ENCODE data around the gene ARRDC4.

Gene ARRDC4

DNA sequence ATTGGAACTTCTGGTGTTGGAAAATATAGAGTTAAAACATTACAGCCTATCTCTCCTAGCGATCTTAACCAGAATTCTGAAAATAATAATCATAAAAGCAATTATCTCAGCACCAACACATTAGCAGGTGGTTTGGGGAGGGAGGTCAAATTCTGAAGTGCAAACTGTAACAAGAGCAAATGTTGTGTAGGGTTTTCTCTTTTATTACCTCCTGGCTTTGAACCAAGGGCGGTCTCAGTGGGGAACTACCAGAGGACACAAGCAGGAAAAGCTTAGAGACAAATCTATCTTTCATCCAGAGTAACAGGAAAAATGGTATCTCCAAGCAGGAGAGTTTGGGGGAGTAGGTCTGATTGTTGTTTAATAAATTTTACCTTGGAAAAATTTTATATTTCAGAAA, 5.5 kb upstream of the ARRDC4 start:
- Mint-ChIP-seq H3K4me3 (no peak overlapping the region), H3K9me3 (no peaks in the 10 kb centered on the region)

GRCh38 chr15:97955529-97955928, 5.0 kb upstream of the ARRDC4 start:
- H3K4me1 Mint-ChIP-seq (ENCODE audit: low read depth), result peaks cover 10% of the 10 kb centered on the region
- H3K36me3 Mint-ChIP-seq (ENCODE audit: low read depth), result no peaks in the 10 kb centered on the region
- no peak for DNase-seq (ENCODE audit: low spot score)
- no peak overlapping the region for H3K4me3 Mint-ChIP-seq
- H3K9me3 Mint-ChIP-seq, result no peaks in the 10 kb centered on the region
- H3K27me3 Mint-ChIP-seq (ENCODE audit: low read depth), result peaks cover 17% of the 10 kb centered on the region
- H3K27ac Mint-ChIP-seq, result no peak overlapping the region

More for the DNA sequence above, 5.5 kb upstream of the ARRDC4 start:
- H3K36me3 Mint-ChIP-seq (ENCODE audit: low read depth), result no peaks in the 10 kb centered on the region
- H3K4me1 Mint-ChIP-seq (ENCODE audit: low read depth), result peaks cover 8% of the 10 kb centered on the region
- H3K27ac Mint-ChIP-seq, result no peak overlapping the region
- DNase-seq (ENCODE audit: low spot score), result no peak
- peaks cover 13% of the 10 kb centered on the region for H3K27me3 Mint-ChIP-seq (ENCODE audit: low read depth)

DNA sequence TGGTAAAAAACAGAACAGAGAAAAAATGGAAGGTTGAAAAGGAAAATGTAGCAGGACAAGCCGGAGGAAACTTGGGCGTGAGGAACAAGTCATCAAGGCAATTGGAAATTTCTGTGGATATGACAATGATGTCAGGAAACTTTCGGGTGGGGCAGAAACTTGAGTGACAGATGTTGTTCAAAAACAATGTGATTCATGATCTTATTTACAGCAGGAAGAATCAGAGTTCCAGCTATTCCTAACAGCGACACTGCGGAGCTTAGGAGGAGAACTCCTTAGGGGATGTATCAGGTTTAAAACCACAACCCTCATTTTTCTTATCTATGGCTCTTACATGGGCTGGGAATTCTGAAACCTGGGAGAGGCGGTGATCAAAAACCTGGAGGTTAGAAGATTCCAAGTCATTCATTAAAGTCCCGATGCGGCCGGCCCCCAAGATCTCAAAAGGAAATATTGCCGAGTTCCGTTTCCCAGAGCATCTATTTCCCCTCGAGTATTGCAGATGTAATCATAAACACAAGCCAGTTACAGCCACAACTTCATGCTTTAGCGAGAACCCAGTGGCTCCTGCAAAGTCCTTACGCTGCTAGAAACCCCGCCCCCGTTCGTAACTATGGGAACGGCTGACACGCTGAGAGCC, 659 bp upstream of the ARRDC4 start:
- no peak for DNase-seq (ENCODE audit: low spot score)
- H3K27me3 Mint-ChIP-seq (ENCODE audit: low read depth), result peaks cover 37% of the 10 kb centered on the region
- H3K27ac Mint-ChIP-seq, result peak overlapping the region; percentile 55

DNA sequence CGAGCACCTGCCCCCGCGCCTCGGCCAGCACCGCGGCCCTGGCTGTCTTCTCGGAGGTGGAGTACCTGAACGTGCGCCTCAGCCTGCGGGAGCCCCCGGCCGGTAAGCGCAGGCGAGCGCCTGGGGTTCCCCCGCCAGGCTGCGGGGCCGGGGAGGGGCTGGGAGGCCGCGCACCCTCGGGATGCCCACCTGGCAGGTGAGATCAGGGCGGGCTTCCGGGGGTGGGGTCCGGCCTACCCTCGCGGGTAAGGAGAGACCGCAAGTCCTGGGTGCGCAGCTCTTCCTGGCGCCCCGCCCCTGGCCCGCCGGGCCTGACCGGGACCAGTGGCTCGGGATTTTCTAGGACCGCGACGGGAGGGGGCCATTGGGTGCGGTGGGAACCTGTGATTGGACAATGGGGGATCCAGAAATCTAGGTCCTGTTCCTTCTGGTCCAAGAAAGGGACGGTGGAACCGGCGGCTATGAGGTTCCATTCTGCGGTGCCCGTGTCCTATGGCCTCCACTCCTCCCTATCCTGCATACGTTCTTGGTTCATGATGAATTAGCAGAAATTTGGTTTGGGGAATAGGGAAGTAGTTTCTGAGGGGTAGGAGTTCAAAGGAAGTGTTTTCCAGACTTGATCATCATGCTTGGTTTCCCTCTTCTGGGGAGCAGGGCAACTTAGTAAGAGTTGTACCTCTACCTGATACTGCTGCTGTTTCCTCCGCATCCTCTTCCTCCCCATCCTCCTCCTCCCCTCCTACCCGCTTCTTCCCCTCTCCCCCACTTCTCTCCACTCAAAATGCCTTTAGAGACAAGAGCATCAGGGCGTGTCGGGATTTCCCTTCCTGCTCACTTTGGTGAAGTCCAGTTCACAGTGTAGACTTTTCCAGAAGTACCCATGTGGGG, 808 bp downstream of the ARRDC4 start:
- Mint-ChIP-seq H3K4me1 (ENCODE audit: low read depth) (peaks cover 15% of the 10 kb centered on the region), H3K4me3 (peak overlapping the region; percentile 58), H3K9me3 (no peaks in the 10 kb centered on the region), H3K27ac (no peak overlapping the region), H3K36me3 (ENCODE audit: low read depth) (no peaks in the 10 kb centered on the region), H3K27me3 (ENCODE audit: low read depth) (peaks cover 34% of the 10 kb centered on the region)
- no peak for DNase-seq (ENCODE audit: low spot score)

More for the DNA sequence above, 659 bp upstream of the ARRDC4 start:
- Mint-ChIP-seq H3K4me1 (ENCODE audit: low read depth) (peaks cover 15% of the 10 kb centered on the region), H3K4me3 (peak overlapping the region; percentile 84), H3K9me3 (no peaks in the 10 kb centered on the region), H3K36me3 (ENCODE audit: low read depth) (no peaks in the 10 kb centered on the region)

GRCh38 chr15:97962263-97962662, 1.8 kb downstream of the ARRDC4 start:
- H3K4me1 Mint-ChIP-seq (ENCODE audit: low read depth), result peaks cover 15% of the 10 kb centered on the region
- H3K36me3 Mint-ChIP-seq (ENCODE audit: low read depth), result no peaks in the 10 kb centered on the region
- no peak overlapping the region for H3K27ac Mint-ChIP-seq

GRCh38 chr15:97963779-97964178, 3.3 kb downstream of the ARRDC4 start:
- Mint-ChIP-seq H3K4me1 (ENCODE audit: low read depth) (peaks cover 15% of the 10 kb centered on the region), H3K4me3 (no peak overlapping the region), H3K36me3 (ENCODE audit: low read depth) (no peaks in the 10 kb centered on the region), H3K27me3 (ENCODE audit: low read depth) (peaks cover 30% of the 10 kb centered on the region), H3K9me3 (no peaks in the 10 kb centered on the region), H3K27ac (no peak overlapping the region)
- DNase-seq (ENCODE audit: low spot score), result no peak

More at GRCh38 chr15:97962263-97962662, 1.8 kb downstream of the ARRDC4 start:
- peaks cover 32% of the 10 kb centered on the region for H3K27me3 Mint-ChIP-seq (ENCODE audit: low read depth)
- DNase-seq (ENCODE audit: low spot score), result no peak
- no peak overlapping the region for H3K4me3 Mint-ChIP-seq
- H3K9me3 Mint-ChIP-seq, result no peaks in the 10 kb centered on the region

- Mint-ChIP-seq H3K4me1 (ENCODE audit: low read depth) (peaks cover 5% of the 10 kb centered on the region), H3K36me3 (ENCODE audit: low read depth) (no peaks in the 10 kb centered on the region), H3K27ac (no peak overlapping the region), H3K9me3 (no peaks in the 10 kb centered on the region), H3K27me3 (ENCODE audit: low read depth) (peaks cover 21% of the 10 kb centered on the region), H3K4me3 (no peak overlapping the region)
- DNase-seq (ENCODE audit: low spot score), result no peak
Observed at GRCh38 chr15:97966246-97966645, 5.7 kb downstream of the ARRDC4 start.

DNA sequence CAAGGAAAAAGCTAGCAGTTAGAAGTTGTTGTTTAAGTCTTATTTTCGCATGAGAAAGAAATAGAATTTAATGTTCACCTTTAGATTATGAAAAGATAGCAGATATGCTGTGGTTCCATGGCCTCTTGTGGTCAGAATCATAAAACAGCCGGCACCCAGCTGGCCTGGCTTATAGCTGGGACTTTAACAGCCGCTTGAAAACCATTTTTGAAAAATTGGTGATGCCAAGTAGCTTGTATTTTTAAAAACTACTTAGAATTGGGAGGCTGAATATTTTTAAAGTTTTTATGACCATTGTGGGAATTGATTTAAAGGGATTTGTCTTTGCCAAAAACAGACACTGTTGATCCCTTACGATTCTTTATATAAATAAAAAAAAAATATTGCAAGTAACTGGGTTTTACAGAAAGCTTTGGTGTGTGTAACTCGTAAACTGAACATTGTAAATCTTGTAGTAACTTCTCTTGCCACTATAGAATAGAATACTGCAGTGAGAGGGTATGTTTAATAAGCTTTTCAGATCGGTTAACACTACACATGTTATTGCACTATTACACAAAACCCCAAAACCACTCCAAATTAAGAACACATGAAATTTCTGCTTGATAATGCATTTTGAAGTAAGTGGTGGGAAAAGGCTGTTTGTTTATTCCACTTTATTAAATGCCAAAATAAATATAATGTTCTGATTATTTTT, 6.6 kb downstream of the ARRDC4 start:
- Mint-ChIP-seq H3K9me3 (no peaks in the 10 kb centered on the region), H3K4me3 (no peak overlapping the region), H3K27ac (no peak overlapping the region), H3K4me1 (ENCODE audit: low read depth) (peaks cover 3% of the 10 kb centered on the region), H3K36me3 (ENCODE audit: low read depth) (no peaks in the 10 kb centered on the region), H3K27me3 (ENCODE audit: low read depth) (peaks cover 14% of the 10 kb centered on the region)
- DNase-seq (ENCODE audit: low spot score), result no peak

DNA sequence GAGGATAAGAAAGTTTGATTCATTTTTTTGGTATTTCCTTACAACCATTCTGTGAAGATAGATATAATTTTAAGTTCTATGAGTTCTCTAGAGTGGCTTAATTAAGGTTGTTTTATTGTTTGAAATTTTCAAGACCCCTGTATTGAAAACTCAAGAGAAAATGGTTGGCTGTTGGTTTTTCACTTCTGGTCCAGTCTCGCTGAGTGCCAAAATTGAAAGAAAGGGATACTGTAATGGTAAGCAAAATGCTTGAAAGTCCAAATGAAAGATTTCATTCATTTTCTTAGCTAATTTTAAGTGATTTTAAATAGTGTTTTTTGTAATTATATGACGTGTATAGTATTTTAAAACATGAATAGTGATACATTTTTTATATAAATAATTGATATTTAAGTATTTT, 7.4 kb downstream of the ARRDC4 start:
- Mint-ChIP-seq H3K36me3 (ENCODE audit: low read depth) (no peaks in the 10 kb centered on the region), H3K4me1 (ENCODE audit: low read depth) (peaks cover 3% of the 10 kb centered on the region), H3K4me3 (no peak overlapping the region), H3K27ac (no peak overlapping the region), H3K9me3 (no peaks in the 10 kb centered on the region), H3K27me3 (ENCODE audit: low read depth) (peaks cover 10% of the 10 kb centered on the region)
- no peak for DNase-seq (ENCODE audit: low spot score)

DNA sequence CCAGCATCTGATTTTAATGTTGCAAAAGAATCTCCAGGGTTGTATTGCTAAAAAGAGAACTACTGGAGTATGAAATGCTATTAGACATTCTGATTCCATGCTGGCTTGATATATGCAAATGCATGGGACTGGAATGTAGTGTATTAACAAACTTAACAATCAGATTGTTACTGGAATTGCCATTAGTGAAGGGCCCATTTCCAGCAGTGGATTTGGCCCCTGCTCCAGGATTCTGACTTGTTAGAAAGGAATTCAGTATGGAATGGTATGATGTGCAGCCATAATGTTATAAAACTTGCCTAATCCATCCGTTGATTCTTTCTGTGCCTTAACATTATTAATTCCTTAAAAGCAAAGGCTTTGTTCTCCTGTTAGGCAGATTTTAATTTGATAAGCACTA, 7.9 kb downstream of the ARRDC4 start:
- no peak overlapping the region for H3K27ac Mint-ChIP-seq
- DNase-seq (ENCODE audit: low spot score), result no peak

DNA sequence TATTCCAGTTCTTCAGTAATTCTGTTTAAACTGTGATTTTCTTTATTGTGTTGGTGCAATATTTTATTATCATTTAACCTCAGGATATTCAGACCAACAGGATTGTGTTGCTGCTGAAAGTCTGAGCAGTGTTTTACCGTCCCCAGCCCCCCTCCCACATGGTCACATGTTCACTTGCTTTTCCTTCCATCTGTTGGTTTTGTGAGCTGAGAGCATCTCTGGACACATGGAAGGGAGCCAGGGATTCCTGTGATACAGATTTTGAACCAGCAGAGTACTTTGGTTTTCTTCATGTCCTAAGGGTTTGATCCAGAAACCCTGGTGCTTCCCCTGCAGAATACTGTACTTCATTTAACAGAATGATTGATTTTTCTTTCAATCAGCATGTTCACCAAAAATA, 11.9 kb downstream of the ARRDC4 start:
- DNase-seq (ENCODE audit: low spot score), result no peak
- H3K4me3 Mint-ChIP-seq, result no peak overlapping the region
- no peaks in the 10 kb centered on the region for H3K27me3 Mint-ChIP-seq (ENCODE audit: low read depth)
- no peak overlapping the region for H3K27ac Mint-ChIP-seq
- H3K9me3 Mint-ChIP-seq, result no peaks in the 10 kb centered on the region
- no peaks in the 10 kb centered on the region for H3K36me3 Mint-ChIP-seq (ENCODE audit: low read depth)
- no peaks in the 10 kb centered on the region for H3K4me1 Mint-ChIP-seq (ENCODE audit: low read depth)

More for the DNA sequence above, 7.9 kb downstream of the ARRDC4 start:
- H3K9me3 Mint-ChIP-seq, result no peaks in the 10 kb centered on the region
- H3K27me3 Mint-ChIP-seq (ENCODE audit: low read depth), result peaks cover 6% of the 10 kb centered on the region
- H3K4me1 Mint-ChIP-seq (ENCODE audit: low read depth), result peaks cover under 1% of the 10 kb centered on the region
- H3K36me3 Mint-ChIP-seq (ENCODE audit: low read depth), result no peaks in the 10 kb centered on the region
- no peak overlapping the region for H3K4me3 Mint-ChIP-seq

DNA sequence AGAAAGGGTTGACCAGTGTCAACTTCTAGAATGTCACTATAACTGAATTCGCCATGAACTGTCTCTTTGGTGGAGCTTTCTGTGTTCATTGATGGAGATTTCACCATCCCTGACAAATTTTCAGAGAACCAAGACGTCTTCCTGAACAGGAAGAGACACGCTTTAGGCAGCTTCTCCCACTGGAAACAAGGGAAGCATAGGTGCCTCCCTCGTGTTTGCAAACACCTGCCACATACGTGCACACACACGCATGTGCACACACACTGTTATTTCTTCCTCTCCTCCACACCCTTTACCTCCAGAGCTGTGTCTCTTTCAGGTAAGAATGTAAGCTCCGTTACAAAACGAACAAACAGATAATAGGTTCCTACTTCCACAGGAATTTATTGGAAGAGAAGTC, 15.6 kb downstream of the ARRDC4 start:
- Mint-ChIP-seq H3K9me3 (no peaks in the 10 kb centered on the region), H3K27me3 (ENCODE audit: low read depth) (no peaks in the 10 kb centered on the region), H3K4me1 (ENCODE audit: low read depth) (no peaks in the 10 kb centered on the region), H3K27ac (no peak overlapping the region), H3K36me3 (ENCODE audit: low read depth) (no peaks in the 10 kb centered on the region), H3K4me3 (no peak overlapping the region)
- no peak for DNase-seq (ENCODE audit: low spot score)

DNA sequence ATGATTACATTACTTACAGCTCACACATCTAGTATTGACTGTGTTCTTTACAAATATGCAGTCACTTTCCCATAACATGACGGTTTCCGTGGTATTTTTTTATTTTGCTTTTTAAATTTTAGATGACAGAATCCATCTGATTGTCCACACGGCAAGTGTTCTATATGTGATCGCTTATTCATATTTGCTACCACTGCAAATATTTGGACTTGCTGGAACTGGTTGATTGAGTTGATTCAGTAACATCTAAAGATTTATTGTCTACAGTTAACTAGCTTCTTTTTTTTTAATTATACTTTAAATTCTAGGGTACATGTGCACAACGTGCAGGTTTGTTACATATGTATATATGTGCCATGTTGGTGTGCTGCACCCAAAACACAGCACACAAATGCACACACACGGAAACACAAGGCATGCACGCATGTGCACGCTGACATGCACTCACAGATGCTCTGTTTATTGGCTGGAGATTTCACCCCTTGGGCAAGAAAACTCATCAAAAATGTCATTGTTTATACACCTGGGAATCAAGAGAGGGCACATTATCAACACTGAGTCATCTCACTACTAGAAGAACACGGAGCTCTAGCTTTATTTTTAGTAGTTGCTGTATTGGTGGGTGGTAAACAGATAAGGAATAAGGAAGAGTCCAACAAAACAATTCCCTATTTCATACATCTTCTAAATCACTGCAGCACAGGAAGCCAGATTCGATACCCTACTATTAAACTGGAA, 16.4 kb downstream of the ARRDC4 start:
- Mint-ChIP-seq H3K36me3 (ENCODE audit: low read depth) (no peaks in the 10 kb centered on the region), H3K4me3 (no peak overlapping the region), H3K27ac (no peak overlapping the region)

More for the DNA sequence above, 16.4 kb downstream of the ARRDC4 start:
- no peak for DNase-seq (ENCODE audit: low spot score)
- Mint-ChIP-seq H3K9me3 (no peaks in the 10 kb centered on the region), H3K4me1 (ENCODE audit: low read depth) (peaks cover 3% of the 10 kb centered on the region), H3K27me3 (ENCODE audit: low read depth) (no peaks in the 10 kb centered on the region)
